Posterior vena cava (tissue), 2 donors: Measurements from ENCODE around the gene LRIG1. TPM values are rescaled to one million over a fixed set of nuclear protein-coding genes. Genes with fewer than 3 reads are reported as not detected.

Experiments
- DNase-seq: peaks from one replicate; pipeline ENCODE4 v3.0.0-alpha.2; 2020; ENCODE audit warnings: low spot score
- intact Hi-C, 2 donors: fragments of 100-400 bp; cut with DNase I; formaldehyde crosslinking; loops; one replicate each; pipeline versions ENCODE4 v1.14.1 to v1.14.2; 2022 to 2023
- total RNA-seq, 2 donors: library from RNA; stranded (reverse); fragmentation: NEBNext Ultra II Directional; extraction: Animal tissue kit (Norgen Biotek cat#: 25700); gene quantifications; one replicate each; pipeline ENCODE4 v1.2.1, GENCODE V29; 2021
- donor health status: DM: yes; HTN: yes; CAD: no.
- donor health status: DM: yes; HTN: yes; CAD: no.

LRIG1 gene
- total RNA-seq, 2 donors from 2014 or later = 55.7 to 83.8 TPM

- DNase-seq = no peak
- intact Hi-C loops = no loop called here
Measured at GRCh38 chr3:66508461-66508860, 7.6 kb upstream of the LRIG1 start.

- no peak for DNase-seq
- intact Hi-C loops = no loop called here
Measured at GRCh38 chr3:66507423-66508260, 6.8 kb upstream of the LRIG1 start.

- intact Hi-C loops = no loop called here
- no peak for DNase-seq
Measured at GRCh38 chr3:66506154-66506553, 5.3 kb upstream of the LRIG1 start.

- intact Hi-C loops = no loop called here
Measured at GRCh38 chr3:66504850-66505641, 4.2 kb upstream of the LRIG1 start.

GRCh38 chr3:66502981-66503380, 2.2 kb upstream of the LRIG1 start:
- no peak for DNase-seq
- intact Hi-C loops = no loop called here

More at GRCh38 chr3:66504850-66505641, 4.2 kb upstream of the LRIG1 start:
- DNase-seq = no peak

- no peak for DNase-seq
- intact Hi-C loops = no loop called here
Measured at GRCh38 chr3:66502245-66502874, 1.5 kb upstream of the LRIG1 start.

GRCh38 chr3:66501483-66502244, 842 bp upstream of the LRIG1 start:
- intact Hi-C loops = no loop called here
- no peak for DNase-seq

- intact Hi-C loops = loop anchor here (5.0 kb wide), 1 partner anchor 93 kb away; no protein-coding TSS in a partner anchor
- DNase-seq = peak; percentile 84
Measured at GRCh38 chr3:66499881-66500575, 794 bp downstream of the LRIG1 start.

- intact Hi-C loops = loop anchor here (5.0 kb wide), 1 partner anchor 92 kb away; no protein-coding TSS in a partner anchor
- DNase-seq = no peak
Measured at GRCh38 chr3:66498687-66499621, 1.9 kb downstream of the LRIG1 start.

- intact Hi-C loops = loop anchor here (5.0 kb wide), 1 partner anchor 91 kb away; no protein-coding TSS in a partner anchor
Measured at GRCh38 chr3:66497985-66498671, 2.7 kb downstream of the LRIG1 start.

GRCh38 chr3:66497288-66497984, 3.4 kb downstream of the LRIG1 start:
- no peak for DNase-seq
- intact Hi-C loops = loop anchor here (5.0 kb wide), 1 partner anchor 90 kb away; no protein-coding TSS in a partner anchor

More at GRCh38 chr3:66497985-66498671, 2.7 kb downstream of the LRIG1 start:
- DNase-seq = no peak

- DNase-seq = no peak
- intact Hi-C loops = loop anchor here (5.0 kb wide), 1 partner anchor 89 kb away; no protein-coding TSS in a partner anchor
Measured at GRCh38 chr3:66496746-66497145, 4.1 kb downstream of the LRIG1 start.

- DNase-seq = no peak
- intact Hi-C loops = loop anchor here (5.0 kb wide), 1 partner anchor 89 kb away; no protein-coding TSS in a partner anchor
Measured at GRCh38 chr3:66496301-66496700, 4.5 kb downstream of the LRIG1 start.

GRCh38 chr3:66495668-66496045, 5.2 kb downstream of the LRIG1 start:
- intact Hi-C loops = loop anchor here (5.0 kb wide), 1 partner anchor 88 kb away; no protein-coding TSS in a partner anchor
- no peak for DNase-seq

- intact Hi-C loops = loop anchor here (5.0 kb wide), 2 partner anchors 88 to 122 kb away; no protein-coding TSS in a partner anchor
- DNase-seq = no peak
Measured at GRCh38 chr3:66494959-66495667, 5.7 kb downstream of the LRIG1 start.
